GM15510 (cell line): Measurements from ENCODE around the gene BMERB1.

ENCODE experiments used
- POLR2A ChIP-seq: IDR thresholded peaks from 3 replicates; pipeline ENCODE4 v1.6.1; 2011; ENCODE audit warnings: borderline replicate concordance; ENCODE audit not compliant: insufficient read length; ENCODE audit errors: extremely low read depth

Gene BMERB1

GRCh38 chr16:15509593-15510535 is 75.5 kb downstream of the BMERB1 start:
- no peak for TF ChIP-seq POLR2A

GRCh38 chr16:15510992-15511391 is 76.6 kb downstream of the BMERB1 start:
- TF ChIP-seq POLR2A = no peak

GRCh38 chr16:15511759-15512487 is 77.5 kb downstream of the BMERB1 start:
- TF ChIP-seq POLR2A = no peak

GRCh38 chr16:15513156-15513555 is 78.8 kb downstream of the BMERB1 start:
- no peak for TF ChIP-seq POLR2A

- no peak for TF ChIP-seq POLR2A
These were observed 81.6 kb downstream of the BMERB1 start for GRCh38 chr16:15515992-15516391.

GRCh38 chr16:15516609-15517008 is 82.2 kb downstream of the BMERB1 start:
- no peak for TF ChIP-seq POLR2A

- no peak for TF ChIP-seq POLR2A
These were observed 83.5 kb downstream of the BMERB1 start for GRCh38 chr16:15517743-15518377.

GRCh38 chr16:15518381-15519351 is 84.3 kb downstream of the BMERB1 start:
- no peak for TF ChIP-seq POLR2A

- TF ChIP-seq POLR2A = no peak
These were observed 85.4 kb downstream of the BMERB1 start for GRCh38 chr16:15519790-15520189.

- TF ChIP-seq POLR2A = no peak
These were observed 87.0 kb downstream of the BMERB1 start for GRCh38 chr16:15521390-15521757.

GRCh38 chr16:15521758-15522509 is 87.5 kb downstream of the BMERB1 start:
- TF ChIP-seq POLR2A = no peak

- TF ChIP-seq POLR2A = no peak
These were observed 88.7 kb downstream of the BMERB1 start for GRCh38 chr16:15523092-15523541.

- TF ChIP-seq POLR2A = no peak
These were observed 89.6 kb downstream of the BMERB1 start for GRCh38 chr16:15523939-15524338.

- TF ChIP-seq POLR2A = no peak
These were observed 90.6 kb downstream of the BMERB1 start for GRCh38 chr16:15524966-15525365.

GRCh38 chr16:15526097-15526496 is 91.7 kb downstream of the BMERB1 start:
- no peak for TF ChIP-seq POLR2A
